Tibial artery (tissue), 4 donors: ENCODE results near the gene SLCO3A1.

Experiments used
- DNase-seq, 2 donors: peaks; one replicate each; pipeline ENCODE4 v3.0.0-alpha.2; 2019
- H3K27ac ChIP-seq, 2 donors: fragments of 200-600 bp; sonication (generic) in 1 of 2; 1 replicate in 1 of 2; 2 replicates in 1 of 2; pipeline ENCODE4 v1.5.1; 2018 to 2019; ENCODE audit warnings: mild to moderate bottlenecking in 1 of 2
- H3K27me3 ChIP-seq, 2 donors: fragments of 200-600 bp; sonication (generic) in 1 of 2; one replicate each; pipeline versions ENCODE4 v1.5.1 to v1.6.0; 2016 to 2019
- H3K36me3 ChIP-seq, 3 donors: fragments of 200-600 bp; sonication (generic) in 2 of 3; one replicate each; pipeline ENCODE4 v1.5.1; 2016 to 2019; ENCODE audit warnings: mild to moderate bottlenecking in 2 of 3
- H3K4me1 ChIP-seq, 4 donors: fragments of 200-600 bp; sonication (generic) in 2 of 4; 1 replicate in 3 of 4; 2 replicates in 1 of 4; pipeline ENCODE4 v1.5.1; 2016 to 2019
- H3K4me3 ChIP-seq, 2 donors: fragments of 200-600 bp; sonication (generic) in 1 of 2; 1 replicate in 1 of 2; 2 replicates in 1 of 2; pipeline ENCODE4 v1.5.1; 2018 to 2019; ENCODE audit warnings: mild to moderate bottlenecking in 2 of 2
- H3K9me3 ChIP-seq, 3 donors: fragments of 200-600 bp; sonication (generic) in 1 of 3; one replicate each; pipeline ENCODE4 v1.5.1; 2016 to 2019
- intact Hi-C: fragments of 100-400 bp; cut with DNase I; formaldehyde crosslinking; loops from one replicate; pipeline ENCODE4 v1.15.0; 2023; ENCODE audit warnings: low total_unique reads
- TF ChIP-seq, protein P1 (sequence below), 2 experiments: fragments of 200-600 bp in 1 of 2; fragments of 450-650 bp in 1 of 2; IDR thresholded peaks; one replicate each; pipeline ENCODE4 v1.5.1; 2017 to 2019; ENCODE audit warnings: antibody characterized with exemption in 2 of 2, mild to moderate bottlenecking in 1 of 2, moderate library complexity in 1 of 2

The SLCO3A1 gene

DNA sequence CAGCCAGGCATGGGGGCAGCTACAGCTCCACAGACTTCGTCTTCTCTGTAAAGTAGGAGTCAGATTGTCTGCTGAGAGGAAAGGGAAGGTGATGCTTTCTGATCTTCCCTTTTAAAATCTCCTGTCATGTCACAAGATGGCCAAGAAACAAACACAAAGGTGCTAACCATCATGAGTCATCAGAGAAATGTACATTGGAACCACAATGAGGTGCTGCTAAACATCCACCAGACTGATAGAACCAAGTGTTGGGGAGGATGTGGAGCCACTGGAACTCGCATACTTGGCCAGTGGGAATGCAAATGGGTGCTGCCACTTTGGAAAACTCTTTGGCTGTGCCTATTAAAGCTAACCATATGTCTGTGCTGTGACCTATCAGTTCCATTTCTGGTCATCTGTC is 268.8 kb downstream of the SLCO3A1 start:
- H3K4me3 ChIP-seq: no peak overlapping the region
- H3K36me3 ChIP-seq: peaks cover 0 to 37% (median 35%) of the 10 kb centered on the region in 3 donors
- no peak overlapping the region for H3K27ac ChIP-seq
- no peaks in the 10 kb centered on the region for H3K9me3 ChIP-seq
- H3K27me3 ChIP-seq: no peaks in the 10 kb centered on the region
- TF ChIP-seq, protein P1, sequence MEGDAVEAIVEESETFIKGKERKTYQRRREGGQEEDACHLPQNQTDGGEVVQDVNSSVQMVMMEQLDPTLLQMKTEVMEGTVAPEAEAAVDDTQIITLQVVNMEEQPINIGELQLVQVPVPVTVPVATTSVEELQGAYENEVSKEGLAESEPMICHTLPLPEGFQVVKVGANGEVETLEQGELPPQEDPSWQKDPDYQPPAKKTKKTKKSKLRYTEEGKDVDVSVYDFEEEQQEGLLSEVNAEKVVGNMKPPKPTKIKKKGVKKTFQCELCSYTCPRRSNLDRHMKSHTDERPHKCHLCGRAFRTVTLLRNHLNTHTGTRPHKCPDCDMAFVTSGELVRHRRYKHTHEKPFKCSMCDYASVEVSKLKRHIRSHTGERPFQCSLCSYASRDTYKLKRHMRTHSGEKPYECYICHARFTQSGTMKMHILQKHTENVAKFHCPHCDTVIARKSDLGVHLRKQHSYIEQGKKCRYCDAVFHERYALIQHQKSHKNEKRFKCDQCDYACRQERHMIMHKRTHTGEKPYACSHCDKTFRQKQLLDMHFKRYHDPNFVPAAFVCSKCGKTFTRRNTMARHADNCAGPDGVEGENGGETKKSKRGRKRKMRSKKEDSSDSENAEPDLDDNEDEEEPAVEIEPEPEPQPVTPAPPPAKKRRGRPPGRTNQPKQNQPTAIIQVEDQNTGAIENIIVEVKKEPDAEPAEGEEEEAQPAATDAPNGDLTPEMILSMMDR (IDR thresholded peaks at IDR 0.05): no peak
- DNase-seq: no peak
- peaks cover 0 to 27% (median 11%) of the 10 kb centered on the region in 4 donors for H3K4me1 ChIP-seq
- intact Hi-C loops: no loop called here

DNA sequence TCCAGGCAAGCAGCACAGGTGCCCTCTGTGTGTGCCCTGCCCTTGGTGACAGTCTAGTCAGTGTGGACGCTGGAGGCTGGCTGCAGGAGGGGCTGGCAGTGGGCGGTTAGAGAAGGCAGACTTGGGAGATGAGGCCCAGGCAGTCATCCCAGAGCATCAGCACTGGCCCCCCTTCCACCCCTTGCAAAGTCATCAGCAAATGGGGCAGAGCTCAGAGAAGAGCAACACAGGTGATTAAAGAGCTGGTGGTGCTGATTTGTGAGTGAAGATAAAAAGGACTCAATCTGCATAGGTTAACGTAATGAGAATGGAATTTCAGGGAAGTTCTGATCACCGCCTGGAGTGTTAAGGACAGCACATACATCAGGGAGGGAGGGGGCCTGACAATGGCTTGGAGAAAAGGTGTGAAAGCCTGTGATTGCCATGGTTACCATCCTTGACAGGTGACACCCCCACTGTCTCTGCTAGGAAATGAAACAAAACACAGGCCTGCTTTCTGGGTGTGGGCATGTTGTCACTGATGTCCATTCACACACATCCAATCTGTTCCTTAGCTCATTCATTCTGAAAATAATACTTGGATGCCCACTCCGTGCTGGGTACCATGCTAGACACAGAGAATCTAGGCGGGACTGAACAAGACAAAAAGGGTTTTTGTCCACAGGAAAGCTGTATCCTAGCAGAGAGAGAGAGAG is 270.6 kb downstream of the SLCO3A1 start:
- TF ChIP-seq, protein P1 (IDR thresholded peaks at IDR 0.05): no peak
- intact Hi-C loops: no loop called here
- H3K27me3 ChIP-seq: no peaks in the 10 kb centered on the region
- no peak overlapping the region for H3K4me3 ChIP-seq
- no peak overlapping the region for H3K27ac ChIP-seq
- H3K9me3 ChIP-seq: no peaks in the 10 kb centered on the region
- peaks cover 0 to 9% (median 2%) of the 10 kb centered on the region in 4 donors for H3K4me1 ChIP-seq
- DNase-seq: no peak
- H3K36me3 ChIP-seq: peaks cover 0 to 54% (median 49%) of the 10 kb centered on the region in 3 donors

DNA sequence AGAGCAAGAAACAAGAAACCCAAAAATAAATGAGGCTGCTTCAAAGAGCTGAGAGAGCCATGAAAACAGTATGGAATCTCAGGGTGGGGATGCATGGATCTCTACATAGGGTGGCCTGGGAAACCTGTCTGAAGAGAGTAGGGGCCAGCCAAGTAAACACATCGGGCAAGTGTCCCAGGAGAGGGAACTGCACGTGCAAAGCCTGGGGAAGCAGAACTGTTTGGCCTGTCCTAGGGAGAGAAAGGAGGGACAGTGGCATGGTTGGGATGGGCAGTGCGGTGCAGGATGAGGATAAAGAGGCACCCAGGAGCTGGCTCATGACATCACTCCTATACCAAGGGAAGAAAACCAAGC is 271.1 kb downstream of the SLCO3A1 start:
- no peak for DNase-seq
- Histone ChIP-seq H3K36me3 (peaks cover 0 to 59% (median 49%) of the 10 kb centered on the region in 3 donors), H3K4me3 (no peak overlapping the region), H3K27ac (no peak overlapping the region), H3K4me1 (peaks cover 0 to 3% (median 0%) of the 10 kb centered on the region in 4 donors), H3K9me3 (no peaks in the 10 kb centered on the region), H3K27me3 (no peaks in the 10 kb centered on the region)
- intact Hi-C loops: no loop called here
- TF ChIP-seq, protein P1 (IDR thresholded peaks at IDR 0.05): no peak

DNA sequence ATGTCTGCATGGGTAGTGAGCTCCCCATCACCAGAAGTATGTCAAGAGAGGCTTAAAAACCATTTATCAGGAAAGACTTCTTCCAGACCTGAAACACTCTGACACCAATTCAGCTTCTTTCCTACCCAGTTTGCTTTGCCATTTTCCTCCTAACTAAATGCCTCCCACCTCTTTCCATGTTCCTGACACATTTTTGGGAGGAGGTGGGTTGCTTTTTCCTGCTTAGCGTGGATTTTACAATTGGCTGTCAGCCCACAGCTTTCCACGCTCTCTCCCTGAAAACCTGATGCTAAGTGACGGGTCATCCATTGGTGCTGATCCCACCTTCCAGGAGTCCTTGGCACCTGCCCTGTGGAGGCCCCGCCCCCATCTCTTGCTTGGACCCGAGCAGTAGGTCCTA is 275.3 kb downstream of the SLCO3A1 start:
- TF ChIP-seq, protein P1 (IDR thresholded peaks at IDR 0.05): no peak
- H3K27me3 ChIP-seq: no peaks in the 10 kb centered on the region
- intact Hi-C loops: no loop called here
- DNase-seq: no peak
- H3K4me1 ChIP-seq: no peaks in the 10 kb centered on the region
- no peak overlapping the region for H3K4me3 ChIP-seq
- peaks cover 0 to 55% (median 31%) of the 10 kb centered on the region in 3 donors for H3K36me3 ChIP-seq
- H3K27ac ChIP-seq: no peak overlapping the region
- no peaks in the 10 kb centered on the region for H3K9me3 ChIP-seq

DNA sequence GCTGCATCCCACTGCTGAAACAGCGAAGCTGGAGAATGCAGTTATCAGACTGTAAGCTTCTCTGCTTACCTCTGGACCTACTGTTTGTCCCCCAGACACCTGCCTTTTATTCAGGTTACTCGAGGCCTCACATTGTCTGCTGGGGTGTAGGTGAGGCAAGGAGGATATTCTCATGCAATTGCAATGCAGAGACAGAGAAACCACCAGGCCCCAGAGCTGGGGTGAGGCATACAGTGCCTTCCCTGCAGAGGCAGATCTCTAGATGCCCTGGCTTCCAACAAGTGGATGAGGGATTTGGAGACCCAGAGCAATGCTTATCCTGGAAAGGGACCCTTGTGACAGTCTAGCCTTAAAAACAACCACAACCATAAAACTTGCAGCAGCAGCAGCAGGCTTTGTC is 276.7 kb downstream of the SLCO3A1 start:
- intact Hi-C loops: no loop called here
- no peaks in the 10 kb centered on the region for H3K9me3 ChIP-seq
- no peaks in the 10 kb centered on the region for H3K27me3 ChIP-seq
- peaks cover 0 to 52% (median 31%) of the 10 kb centered on the region in 3 donors for H3K36me3 ChIP-seq
- no peak overlapping the region for H3K4me3 ChIP-seq
- TF ChIP-seq, protein P1 (IDR thresholded peaks at IDR 0.05): no peak
- no peak for DNase-seq
- no peak overlapping the region for H3K27ac ChIP-seq
- H3K4me1 ChIP-seq: no peaks in the 10 kb centered on the region
